ENCODE measurements around the gene CTTNBP2. TPM values are rescaled to one million over a fixed set of nuclear protein-coding genes. Genes with fewer than 3 reads are reported as not detected.

The CTTNBP2 gene
- total RNA-seq, 4 donors from 2014 or later: 3.1 to 31.4 (median 4.8) TPM

DNA sequence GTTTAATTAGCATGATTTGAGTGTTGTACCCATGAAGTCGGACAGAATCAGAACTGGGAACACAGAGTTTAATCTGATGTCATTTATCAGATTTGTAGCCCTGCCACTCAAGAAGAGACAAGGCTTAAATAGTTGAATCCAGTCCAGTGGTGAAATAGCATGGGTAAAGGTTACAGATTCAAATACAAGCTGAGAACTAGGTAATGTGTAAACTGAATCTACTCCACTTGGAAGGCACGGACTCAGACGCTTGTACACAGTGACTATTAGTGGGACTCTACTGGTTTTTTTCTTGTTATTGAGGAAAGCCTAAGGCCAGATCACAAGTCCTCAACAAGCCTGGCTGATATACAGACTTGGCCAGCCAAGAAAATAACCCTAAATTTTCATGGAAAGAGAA lies 142.9 kb downstream of the CTTNBP2 start:
- no peak overlapping the region for H3K4me3 ChIP-seq
- no peaks in the 10 kb centered on the region for H3K27me3 ChIP-seq
- H3K4me1 ChIP-seq: no peaks in the 10 kb centered on the region
- TF ChIP-seq, protein P1, sequence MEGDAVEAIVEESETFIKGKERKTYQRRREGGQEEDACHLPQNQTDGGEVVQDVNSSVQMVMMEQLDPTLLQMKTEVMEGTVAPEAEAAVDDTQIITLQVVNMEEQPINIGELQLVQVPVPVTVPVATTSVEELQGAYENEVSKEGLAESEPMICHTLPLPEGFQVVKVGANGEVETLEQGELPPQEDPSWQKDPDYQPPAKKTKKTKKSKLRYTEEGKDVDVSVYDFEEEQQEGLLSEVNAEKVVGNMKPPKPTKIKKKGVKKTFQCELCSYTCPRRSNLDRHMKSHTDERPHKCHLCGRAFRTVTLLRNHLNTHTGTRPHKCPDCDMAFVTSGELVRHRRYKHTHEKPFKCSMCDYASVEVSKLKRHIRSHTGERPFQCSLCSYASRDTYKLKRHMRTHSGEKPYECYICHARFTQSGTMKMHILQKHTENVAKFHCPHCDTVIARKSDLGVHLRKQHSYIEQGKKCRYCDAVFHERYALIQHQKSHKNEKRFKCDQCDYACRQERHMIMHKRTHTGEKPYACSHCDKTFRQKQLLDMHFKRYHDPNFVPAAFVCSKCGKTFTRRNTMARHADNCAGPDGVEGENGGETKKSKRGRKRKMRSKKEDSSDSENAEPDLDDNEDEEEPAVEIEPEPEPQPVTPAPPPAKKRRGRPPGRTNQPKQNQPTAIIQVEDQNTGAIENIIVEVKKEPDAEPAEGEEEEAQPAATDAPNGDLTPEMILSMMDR (IDR thresholded peaks at IDR 0.05): no peak
- no peak for TF ChIP-seq POLR2A (IDR thresholded peaks at IDR 0.05)
- H3K9me3 ChIP-seq: no peaks in the 10 kb centered on the region
- no peaks in the 10 kb centered on the region for H3K36me3 ChIP-seq
- no peak overlapping the region for H3K27ac ChIP-seq
- DNase-seq: no peak

GRCh38 chr7:117728890-117729624 lies 144.2 kb downstream of the CTTNBP2 start:
- Histone ChIP-seq H3K4me1 (no peaks in the 10 kb centered on the region), H3K27ac (no peak overlapping the region), H3K36me3 (peaks cover 0 to 5% (median 0%) of the 10 kb centered on the region in 3 donors), H3K27me3 (no peaks in the 10 kb centered on the region), H3K9me3 (no peaks in the 10 kb centered on the region), H3K4me3 (no peak overlapping the region)
- TF ChIP-seq, protein P1 (IDR thresholded peaks at IDR 0.05): no peak
- TF ChIP-seq POLR2A (IDR thresholded peaks at IDR 0.05): no peak
- no peak for DNase-seq

DNA sequence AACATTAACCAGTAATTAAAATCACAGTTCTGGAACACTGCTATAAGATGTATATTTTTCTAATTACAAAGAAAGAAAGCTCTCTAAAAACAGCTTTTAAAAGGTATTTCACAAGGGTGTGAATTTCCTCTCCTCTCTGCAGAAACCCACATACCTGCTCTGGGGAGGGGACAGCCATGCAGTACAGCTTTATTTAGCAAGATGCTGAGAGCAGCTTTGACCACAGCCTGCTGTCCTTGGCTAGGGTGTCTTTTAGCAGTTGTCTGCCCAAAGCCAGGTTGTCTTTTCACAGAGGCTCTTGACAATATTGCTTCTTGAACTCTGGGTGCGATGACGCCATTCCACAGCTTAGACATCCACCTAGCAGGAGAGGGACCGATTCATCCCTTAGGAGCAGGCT lies 148.3 kb downstream of the CTTNBP2 start:
- no peak for DNase-seq

DNA sequence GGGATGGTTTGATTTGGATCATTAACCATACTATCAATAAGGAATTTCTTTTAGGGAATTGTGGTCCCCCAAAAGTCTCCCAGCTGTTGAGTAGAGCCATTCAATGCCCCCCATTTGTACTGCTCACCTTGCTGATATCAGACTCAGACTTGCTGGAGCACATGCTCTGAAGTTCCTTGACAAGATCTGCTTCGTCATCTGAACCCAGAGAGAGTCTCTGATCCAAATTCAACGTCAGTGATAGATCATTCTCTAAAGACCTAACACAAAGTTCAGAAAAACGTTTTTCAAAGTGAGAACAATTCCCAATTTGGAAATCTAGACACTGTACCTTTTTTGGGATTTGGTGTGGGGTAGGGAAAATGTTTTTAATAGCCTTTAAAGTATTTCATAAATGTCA lies 153.9 kb downstream of the CTTNBP2 start:
- TF ChIP-seq POLR2A (IDR thresholded peaks at IDR 0.05): no peak
- TF ChIP-seq, protein P1 (IDR thresholded peaks at IDR 0.05): no peak
- H3K27ac ChIP-seq: no peak overlapping the region
- DNase-seq: no peak
- no peaks in the 10 kb centered on the region for H3K27me3 ChIP-seq
- no peak overlapping the region for H3K4me3 ChIP-seq
- no peaks in the 10 kb centered on the region for H3K9me3 ChIP-seq
- peaks cover 0 to 9% (median 0%) of the 10 kb centered on the region in 4 donors for H3K4me1 ChIP-seq
- H3K36me3 ChIP-seq: peaks cover 0 to 1% (median 0%) of the 10 kb centered on the region in 3 donors

More for the DNA sequence above, 148.3 kb downstream of the CTTNBP2 start:
- Histone ChIP-seq H3K9me3 (no peaks in the 10 kb centered on the region), H3K4me1 (no peaks in the 10 kb centered on the region), H3K27ac (no peak overlapping the region), H3K4me3 (no peak overlapping the region), H3K27me3 (no peaks in the 10 kb centered on the region), H3K36me3 (peaks cover 0 to 5% (median 0%) of the 10 kb centered on the region in 3 donors)
- TF ChIP-seq, protein P1 (IDR thresholded peaks at IDR 0.05): no peak
- TF ChIP-seq POLR2A (IDR thresholded peaks at IDR 0.05): no peak

DNA sequence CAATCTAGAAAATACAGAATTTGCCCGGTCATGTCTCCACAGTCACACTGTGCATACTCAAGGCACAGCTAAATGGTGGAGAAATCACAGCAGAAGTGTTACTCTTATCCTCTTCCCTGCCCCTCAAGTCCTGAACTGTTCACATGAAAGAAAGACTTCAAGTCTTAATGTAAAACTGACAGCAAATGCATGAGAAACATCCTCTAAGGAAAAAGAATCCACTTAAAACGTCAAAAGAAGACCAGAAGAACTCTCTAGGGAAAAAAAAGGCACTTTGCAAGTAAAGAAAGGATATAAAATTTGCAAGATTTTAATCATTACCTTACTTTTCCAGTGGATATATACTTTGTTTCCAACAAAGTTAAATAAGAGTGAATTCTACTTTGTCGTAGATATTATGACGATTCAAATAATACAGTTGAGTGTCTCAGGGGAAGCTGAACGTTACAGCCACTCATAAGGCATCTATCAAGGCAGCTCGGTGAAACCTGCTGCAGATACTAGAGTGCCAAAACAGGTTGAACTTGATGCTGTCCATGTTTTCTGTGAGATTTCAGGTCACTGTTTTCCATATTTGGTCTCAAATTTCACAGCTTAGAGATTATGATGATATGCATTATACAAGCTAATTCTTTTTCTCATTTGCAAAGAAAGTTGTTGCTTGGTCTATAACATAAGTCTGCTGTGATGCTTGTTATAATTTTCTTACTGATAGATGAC lies 155.0 kb downstream of the CTTNBP2 start:
- Histone ChIP-seq H3K9me3 (no peaks in the 10 kb centered on the region), H3K4me3 (no peak overlapping the region), H3K4me1 (peaks cover 0 to 9% (median 0%) of the 10 kb centered on the region in 4 donors), H3K27ac (no peak overlapping the region), H3K27me3 (no peaks in the 10 kb centered on the region), H3K36me3 (no peaks in the 10 kb centered on the region)
- TF ChIP-seq POLR2A (IDR thresholded peaks at IDR 0.05): no peak
- DNase-seq: no peak

GRCh38 chr7:117717357-117717756 lies 155.9 kb downstream of the CTTNBP2 start:
- Histone ChIP-seq H3K4me3 (no peak overlapping the region), H3K27me3 (no peaks in the 10 kb centered on the region), H3K27ac (no peak overlapping the region), H3K36me3 (no peaks in the 10 kb centered on the region), H3K9me3 (no peaks in the 10 kb centered on the region), H3K4me1 (peaks cover 0 to 9% (median 0%) of the 10 kb centered on the region in 4 donors)
- DNase-seq: no peak
- no peak for TF ChIP-seq POLR2A (IDR thresholded peaks at IDR 0.05)
